OCI-LY3 (cell line): ENCODE measurements around the gene THRSP.
A peak's percentile ranks its signal among the peaks of the same experiment; 100 is the strongest.
"Not testable (repeated sequence)": the region's sequence is repeated elsewhere in the genome, so short reads cannot be mapped to it uniquely, and the experiment has no call there.

Source experiments
- H2AFZ ChIP-seq: fragments of 200-600, 300-600 bp; shearing (Covaris generic); 2 replicates; pipeline ENCODE4 v1.6.0; 2014; ENCODE audit warnings: antibody characterized with exemption, low read depth, low read length
- H3K27ac ChIP-seq: fragments of 200-600, 300-600 bp; sonication (generic); 2 replicates; pipeline ENCODE4 v1.5.1; 2014; ENCODE audit warnings: mild to moderate bottlenecking, low read length, moderate library complexity, mixed read lengths
- H3K27me3 ChIP-seq: fragments of 200-600, 300-600 bp; sonication (generic); 2 replicates; pipeline ENCODE4 v1.6.1; 2014; ENCODE audit warnings: low read depth, low read length, mixed read lengths
- H3K36me3 ChIP-seq: fragments of 200-600, 300-600 bp; sonication (generic); replicated peaks from 2 replicates; pipeline ENCODE3; 2014; ENCODE audit warnings: low read depth, low read length, mixed read lengths
- H3K4me1 ChIP-seq: fragments of 300-600, 200-600 bp; sonication (generic); 2 replicates; pipeline ENCODE4 v1.6.1; 2014; ENCODE audit warnings: low read length, mixed read lengths
- H3K4me2 ChIP-seq: fragments of 200-600, 300-600 bp; sonication (generic); 2 replicates; pipeline ENCODE4 v1.6.1; 2014; ENCODE audit warnings: low read length, mixed read lengths
- H3K4me3 ChIP-seq: fragments of 300-600, 200-600 bp; sonication (generic); 2 replicates; pipeline ENCODE4 v1.5.1; 2014; ENCODE audit warnings: antibody characterized with exemption, mild to moderate bottlenecking, low read length, moderate library complexity
- H3K79me2 ChIP-seq: fragments of 300-600, 200-600 bp; shearing (Covaris generic); 2 replicates; pipeline ENCODE4 v1.6.1; 2014; ENCODE audit warnings: mild to moderate bottlenecking, low read length, mixed read lengths
- H3K9ac ChIP-seq: fragments of 300-600, 200-600 bp; shearing (Covaris generic); 2 replicates; pipeline ENCODE4 v1.6.0; 2014; ENCODE audit warnings: mild to moderate bottlenecking, low read length, moderate library complexity
- H3K9me3 ChIP-seq: fragments of 200-600, 300-600 bp; shearing (Covaris generic); 2 replicates; pipeline ENCODE4 v1.6.1; 2014; ENCODE audit warnings: low read length, mixed read lengths; ENCODE audit not compliant: insufficient read depth
- H4K20me1 ChIP-seq: fragments of 200-600, 300-600 bp; sonication (generic); 2 replicates; pipeline ENCODE4 v1.6.1; 2016; ENCODE audit warnings: low read length, mixed read lengths; ENCODE audit not compliant: insufficient read depth
- CTCF ChIP-seq: fragments of 200-600, 300-600 bp; sonication (generic); IDR thresholded peaks from 2 replicates; pipeline ENCODE4 v1.5.1; 2014; ENCODE audit warnings: antibody characterized with exemption, low read length, low read depth
- EZH2phosphoT487 ChIP-seq: fragments of 200-600 bp; shearing (Covaris generic); IDR thresholded peaks from 2 replicates; pipeline ENCODE4 v1.6.1; 2018; ENCODE audit warnings: antibody characterized with exemption, mixed run types, low read depth

THRSP gene

GRCh38 chr11:78071717-78072116 is 8.1 kb downstream of the THRSP start:
- Histone ChIP-seq H3K9me3 (no peaks in the 10 kb centered on the region), H3K79me2 (peaks cover 61% of the 10 kb centered on the region), H3K9ac (no peak overlapping the region), H3K4me1 (peaks cover 14% of the 10 kb centered on the region), H3K4me2 (no peak overlapping the region), H3K36me3 (peaks cover 52% of the 10 kb centered on the region), H3K4me3 (no peak overlapping the region), H3K27ac (no peak overlapping the region), H4K20me1 (peaks cover 41% of the 10 kb centered on the region), H3K27me3 (no peaks in the 10 kb centered on the region), H2AFZ (no peak overlapping the region)
- no peak for TF ChIP-seq EZH2phosphoT487
- no peak for TF ChIP-seq CTCF

GRCh38 chr11:78072455-78072854 is 8.8 kb downstream of the THRSP start:
- no peaks in the 10 kb centered on the region for H3K9me3 ChIP-seq
- H3K36me3 ChIP-seq = peaks cover 51% of the 10 kb centered on the region
- H3K4me1 ChIP-seq = peaks cover 15% of the 10 kb centered on the region
- H3K27me3 ChIP-seq = no peaks in the 10 kb centered on the region
- H3K9ac ChIP-seq = no peak overlapping the region
- H3K4me2 ChIP-seq = peak overlapping the region; percentile 5; the same call in 1 of the 2 replicates
- H3K27ac ChIP-seq = peak overlapping the region; percentile 25
- no peak overlapping the region for H2AFZ ChIP-seq
- peaks cover 69% of the 10 kb centered on the region for H3K79me2 ChIP-seq
- TF ChIP-seq CTCF = no peak
- TF ChIP-seq EZH2phosphoT487 = no peak
- no peak overlapping the region for H3K4me3 ChIP-seq
- H4K20me1 ChIP-seq = peaks cover 48% of the 10 kb centered on the region

- Histone ChIP-seq H3K4me3 (no peak overlapping the region), H3K4me2 (no peak overlapping the region), H3K27me3 (no peaks in the 10 kb centered on the region), H3K9ac (no peak overlapping the region), H3K79me2 (peaks cover 84% of the 10 kb centered on the region), H3K36me3 (peaks cover 39% of the 10 kb centered on the region), H3K9me3 (no peaks in the 10 kb centered on the region), H3K27ac (no peak overlapping the region), H2AFZ (no peak overlapping the region), H3K4me1 (peaks cover 25% of the 10 kb centered on the region), H4K20me1 (peaks cover 59% of the 10 kb centered on the region)
- TF ChIP-seq CTCF (no peak), EZH2phosphoT487 (no peak)
Observed at GRCh38 chr11:78074756-78075155, 11.1 kb downstream of the THRSP start.

DNA sequence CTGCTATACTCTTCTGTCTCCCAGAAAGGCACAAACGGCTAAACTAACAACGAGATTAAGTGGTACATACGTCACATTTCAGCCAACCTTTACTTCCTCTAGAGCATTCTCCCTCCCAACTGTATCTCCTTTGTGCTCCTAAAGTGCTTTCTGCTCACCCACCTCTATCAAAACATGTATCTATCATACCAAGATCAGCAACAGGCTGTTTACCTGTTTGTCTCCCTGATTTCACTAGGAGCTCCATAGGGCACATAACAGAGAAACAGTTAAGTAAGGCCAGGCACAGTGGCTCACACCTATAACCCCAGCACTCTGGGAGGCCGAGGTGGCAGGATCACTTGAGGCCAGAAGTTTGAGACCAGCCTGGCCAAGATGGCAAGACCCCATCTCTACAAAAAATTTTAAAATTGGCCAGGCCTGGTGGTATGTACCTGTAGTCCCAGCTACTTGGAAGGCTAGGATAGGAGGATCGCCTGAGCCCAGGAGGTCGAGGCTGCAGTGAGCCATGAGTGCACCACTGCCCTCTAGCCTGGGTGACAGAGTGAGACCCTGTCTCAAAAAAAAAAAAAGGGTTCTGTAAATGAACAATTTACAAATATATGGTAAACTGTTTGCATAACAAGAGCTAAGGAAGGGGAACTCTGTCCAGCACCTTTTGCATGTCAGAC is 13.2 kb downstream of the THRSP start:
- peaks cover 20% of the 10 kb centered on the region for H3K36me3 ChIP-seq
- H3K9ac ChIP-seq = no peak overlapping the region
- H3K27ac ChIP-seq = no peak overlapping the region
- H4K20me1 ChIP-seq = peaks cover 54% of the 10 kb centered on the region
- H3K9me3 ChIP-seq = no peaks in the 10 kb centered on the region
- H3K4me3 ChIP-seq = no peak overlapping the region
- H3K4me1 ChIP-seq = peaks cover 41% of the 10 kb centered on the region
- H2AFZ ChIP-seq = no peak overlapping the region
- peaks cover 82% of the 10 kb centered on the region for H3K79me2 ChIP-seq
- H3K27me3 ChIP-seq = no peaks in the 10 kb centered on the region
- no peak for TF ChIP-seq EZH2phosphoT487
- no peak for TF ChIP-seq CTCF
- H3K4me2 ChIP-seq = peak overlapping the region; percentile 22; the same call in 1 of the 2 replicates

GRCh38 chr11:78077592-78077991 is 13.9 kb downstream of the THRSP start:
- not testable (repeated sequence) for H3K9ac ChIP-seq, H3K27me3 ChIP-seq, H2AFZ ChIP-seq, H3K9me3 ChIP-seq, H3K27ac ChIP-seq
- Histone ChIP-seq H3K36me3 (peaks cover 16% of the 10 kb centered on the region), H3K4me1 (peaks cover 37% of the 10 kb centered on the region), H3K4me3 (0 out of 2 replicates have a peak overlapping the region, but pooled peaks have one; percentile 91), H4K20me1 (peaks cover 52% of the 10 kb centered on the region), H3K4me2 (peak overlapping the region; percentile 76), H3K79me2 (peaks cover 77% of the 10 kb centered on the region)
